ENCODE results near the gene GMDS.

Gene GMDS

GRCh38 chr6:2127484-2127911 is 117.9 kb downstream of the GMDS start:
- DNase-seq (ENCODE audit: extremely low read depth, low read depth), result no peak
- TF ChIP-seq CTCF (IDR thresholded peaks at IDR 0.05; ENCODE audit: low read depth, low read length), result no peak

- TF ChIP-seq CTCF (IDR thresholded peaks at IDR 0.05; ENCODE audit: low read depth, low read length), result no peak
- DNase-seq (ENCODE audit: extremely low read depth, low read depth), result no peak
Observed at GRCh38 chr6:2126351-2126750, 119.1 kb downstream of the GMDS start.

- no peak for DNase-seq (ENCODE audit: extremely low read depth, low read depth)
- TF ChIP-seq CTCF (IDR thresholded peaks at IDR 0.05; ENCODE audit: low read depth, low read length), result no peak
Observed at GRCh38 chr6:2125158-2125557, 120.2 kb downstream of the GMDS start.

GRCh38 chr6:2124260-2124709 is 121.1 kb downstream of the GMDS start:
- no peak for DNase-seq (ENCODE audit: extremely low read depth, low read depth)
- TF ChIP-seq CTCF (IDR thresholded peaks at IDR 0.05; ENCODE audit: low read depth, low read length), result no peak

DNA sequence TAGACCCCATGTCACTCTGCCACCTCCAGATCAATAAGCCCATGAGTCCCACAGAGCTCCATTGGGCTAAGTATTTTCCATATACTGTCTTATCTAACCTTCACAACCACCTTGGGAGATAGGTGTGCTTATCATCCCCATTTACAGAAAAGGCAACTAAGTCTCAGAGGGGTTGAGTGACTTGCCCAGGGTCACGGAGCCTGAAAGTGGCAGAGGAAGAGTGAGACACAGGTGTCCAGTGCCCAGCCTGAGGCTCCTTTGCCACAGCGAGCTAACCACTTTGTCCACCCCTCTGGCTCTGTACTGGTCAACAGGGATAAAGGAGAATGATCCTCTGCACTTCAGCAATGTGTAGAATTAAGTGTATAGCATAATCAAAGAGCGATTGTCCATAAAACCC is 124.5 kb downstream of the GMDS start:
- DNase-seq (ENCODE audit: extremely low read depth, low read depth), result no peak
- TF ChIP-seq CTCF (IDR thresholded peaks at IDR 0.05; ENCODE audit: low read depth, low read length), result no peak

GRCh38 chr6:2119275-2119674 is 126.1 kb downstream of the GMDS start:
- DNase-seq (ENCODE audit: extremely low read depth, low read depth), result no peak
- TF ChIP-seq CTCF (IDR thresholded peaks at IDR 0.05; ENCODE audit: low read depth, low read length), result no peak

DNA sequence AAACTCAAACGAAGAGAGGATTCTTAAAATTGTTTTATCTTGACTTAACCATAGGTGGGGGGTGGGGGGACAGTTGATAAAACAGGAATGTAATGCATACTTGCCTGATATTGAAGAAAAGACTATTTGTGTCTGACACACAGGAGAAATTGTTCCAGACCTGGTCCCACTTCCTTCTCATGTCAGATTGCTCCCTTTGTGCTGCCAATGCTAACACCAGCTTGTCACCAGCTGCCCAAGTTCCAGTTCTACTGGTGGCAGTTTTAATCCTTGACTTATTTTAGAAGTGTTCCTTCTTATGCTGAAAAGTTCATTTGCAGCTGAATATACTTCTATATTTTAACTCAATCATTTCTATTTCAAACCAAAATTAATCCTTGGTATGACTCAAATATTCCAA is 127.3 kb downstream of the GMDS start:
- no peak for TF ChIP-seq CTCF (IDR thresholded peaks at IDR 0.05; ENCODE audit: low read depth, low read length)
- DNase-seq (ENCODE audit: extremely low read depth, low read depth), result no peak

All from AG09319 (cell line).